ENCODE results near the gene DHRS9. TPM values are rescaled to one million over a fixed set of nuclear protein-coding genes. Genes with fewer than 3 reads are reported as not detected.
A peak's percentile ranks its signal among the peaks of the same experiment; 100 is the strongest.

The DHRS9 gene
- total RNA-seq, 1 donor from 2014 or later, result not detected

- no peak for DNase-seq (ENCODE audit: low read depth)
These were observed 3.4 kb upstream of the DHRS9 start for GRCh38 chr2:169065864-169066517.

- DNase-seq (ENCODE audit: low read depth), result no peak
These were observed 2.5 kb upstream of the DHRS9 start for GRCh38 chr2:169066897-169067296.

GRCh38 chr2:169069833-169070232, 470 bp downstream of the DHRS9 start:
- DNase-seq (ENCODE audit: low read depth), result no peak

- peak; percentile 9 for DNase-seq (ENCODE audit: low read depth)
These were observed 2.1 kb downstream of the DHRS9 start for GRCh38 chr2:169071455-169071854.

GRCh38 chr2:169072163-169072925, 3.0 kb downstream of the DHRS9 start:
- DNase-seq (ENCODE audit: low read depth), result peak; percentile 13

GRCh38 chr2:169073211-169073962, 4.0 kb downstream of the DHRS9 start:
- peak; percentile 64 for DNase-seq (ENCODE audit: low read depth)

- DNase-seq (ENCODE audit: low read depth), result peak; percentile 99
These were observed 4.8 kb downstream of the DHRS9 start for GRCh38 chr2:169073963-169074751.

- peak; percentile 20 for DNase-seq (ENCODE audit: low read depth)
These were observed 8.4 kb downstream of the DHRS9 start for GRCh38 chr2:169077674-169078240.

- DNase-seq (ENCODE audit: low read depth), result peak; percentile 78
These were observed 11.1 kb downstream of the DHRS9 start for GRCh38 chr2:169080250-169081069.

- no peak for DNase-seq (ENCODE audit: low read depth)
These were observed 12.2 kb downstream of the DHRS9 start for GRCh38 chr2:169081551-169081950.

GRCh38 chr2:169082995-169083394, 13.6 kb downstream of the DHRS9 start:
- DNase-seq (ENCODE audit: low read depth), result no peak

- peak; percentile 76 for DNase-seq (ENCODE audit: low read depth)
These were observed 17.6 kb downstream of the DHRS9 start for GRCh38 chr2:169086893-169087467.

GRCh38 chr2:169087757-169088379, 18.5 kb downstream of the DHRS9 start:
- DNase-seq (ENCODE audit: low read depth), result no peak

- DNase-seq (ENCODE audit: low read depth), result no peak
These were observed 19.8 kb downstream of the DHRS9 start for GRCh38 chr2:169089182-169089581.

GRCh38 chr2:169090133-169090820, 20.9 kb downstream of the DHRS9 start:
- no peak for DNase-seq (ENCODE audit: low read depth)

- DNase-seq (ENCODE audit: low read depth), result no peak
These were observed 21.9 kb downstream of the DHRS9 start for GRCh38 chr2:169091256-169091655.

- peak; percentile 99 for DNase-seq (ENCODE audit: low read depth)
These were observed 22.6 kb downstream of the DHRS9 start for GRCh38 chr2:169091761-169092519.

GRCh38 chr2:169093535-169093934, 24.2 kb downstream of the DHRS9 start:
- no peak for DNase-seq (ENCODE audit: low read depth)
